ENCODE results near the gene FGF9.

DNA sequence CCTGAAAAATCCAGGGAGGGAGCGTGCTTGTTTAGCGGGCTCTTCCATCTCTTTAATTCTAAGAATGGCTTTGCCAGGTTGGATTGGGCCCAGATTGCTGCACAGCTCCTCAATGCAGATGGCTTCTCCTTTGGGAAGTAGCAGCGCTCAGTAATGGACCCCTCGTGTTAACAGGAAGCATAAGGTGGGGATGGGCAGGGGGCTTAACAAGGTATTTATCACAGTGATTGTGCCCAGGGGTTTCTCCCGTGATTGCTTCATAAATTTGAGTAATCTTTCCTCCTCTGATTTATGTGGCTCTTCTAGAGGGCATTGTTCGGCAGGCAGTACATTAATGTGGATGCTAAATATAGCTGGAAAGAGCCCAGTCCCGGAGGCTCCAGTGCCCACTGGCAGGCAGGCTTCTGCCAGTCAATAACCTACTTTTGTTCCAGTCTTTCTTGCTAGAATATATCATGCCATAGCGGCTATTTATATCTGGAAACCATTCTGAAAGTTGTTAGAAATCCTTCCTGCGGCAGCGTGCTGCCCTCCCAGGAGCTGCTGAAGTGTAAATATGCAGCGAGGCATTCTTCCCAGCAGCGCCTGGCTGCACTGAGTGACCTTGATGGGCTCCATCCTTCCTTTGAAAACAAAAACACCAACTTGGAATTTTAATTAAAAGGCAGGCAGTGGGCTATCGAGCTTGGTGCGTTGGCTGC lies 65.0 kb downstream of the FGF9 start:
- no peak for TF ChIP-seq EZH2 (IDR thresholded peaks at IDR 0.05)
- no peak for TF ChIP-seq JUND (IDR thresholded peaks at IDR 0.05)
- TF ChIP-seq, protein P1, sequence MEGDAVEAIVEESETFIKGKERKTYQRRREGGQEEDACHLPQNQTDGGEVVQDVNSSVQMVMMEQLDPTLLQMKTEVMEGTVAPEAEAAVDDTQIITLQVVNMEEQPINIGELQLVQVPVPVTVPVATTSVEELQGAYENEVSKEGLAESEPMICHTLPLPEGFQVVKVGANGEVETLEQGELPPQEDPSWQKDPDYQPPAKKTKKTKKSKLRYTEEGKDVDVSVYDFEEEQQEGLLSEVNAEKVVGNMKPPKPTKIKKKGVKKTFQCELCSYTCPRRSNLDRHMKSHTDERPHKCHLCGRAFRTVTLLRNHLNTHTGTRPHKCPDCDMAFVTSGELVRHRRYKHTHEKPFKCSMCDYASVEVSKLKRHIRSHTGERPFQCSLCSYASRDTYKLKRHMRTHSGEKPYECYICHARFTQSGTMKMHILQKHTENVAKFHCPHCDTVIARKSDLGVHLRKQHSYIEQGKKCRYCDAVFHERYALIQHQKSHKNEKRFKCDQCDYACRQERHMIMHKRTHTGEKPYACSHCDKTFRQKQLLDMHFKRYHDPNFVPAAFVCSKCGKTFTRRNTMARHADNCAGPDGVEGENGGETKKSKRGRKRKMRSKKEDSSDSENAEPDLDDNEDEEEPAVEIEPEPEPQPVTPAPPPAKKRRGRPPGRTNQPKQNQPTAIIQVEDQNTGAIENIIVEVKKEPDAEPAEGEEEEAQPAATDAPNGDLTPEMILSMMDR (IDR thresholded peaks at IDR 0.05 in 2 of 3, conservative IDR thresholded peaks at IDR 0.05 in 1 of 3; ENCODE audit: borderline replicate concordance in 1 of 3, insufficient read depth in 1 of 3, low read depth in 2 of 3, low read length in 2 of 3) = no peak
- TF ChIP-seq POLR2AphosphoS5 (IDR thresholded peaks at IDR 0.05; ENCODE audit: low read depth, low read length) = no peak
- TF ChIP-seq, protein P2, sequence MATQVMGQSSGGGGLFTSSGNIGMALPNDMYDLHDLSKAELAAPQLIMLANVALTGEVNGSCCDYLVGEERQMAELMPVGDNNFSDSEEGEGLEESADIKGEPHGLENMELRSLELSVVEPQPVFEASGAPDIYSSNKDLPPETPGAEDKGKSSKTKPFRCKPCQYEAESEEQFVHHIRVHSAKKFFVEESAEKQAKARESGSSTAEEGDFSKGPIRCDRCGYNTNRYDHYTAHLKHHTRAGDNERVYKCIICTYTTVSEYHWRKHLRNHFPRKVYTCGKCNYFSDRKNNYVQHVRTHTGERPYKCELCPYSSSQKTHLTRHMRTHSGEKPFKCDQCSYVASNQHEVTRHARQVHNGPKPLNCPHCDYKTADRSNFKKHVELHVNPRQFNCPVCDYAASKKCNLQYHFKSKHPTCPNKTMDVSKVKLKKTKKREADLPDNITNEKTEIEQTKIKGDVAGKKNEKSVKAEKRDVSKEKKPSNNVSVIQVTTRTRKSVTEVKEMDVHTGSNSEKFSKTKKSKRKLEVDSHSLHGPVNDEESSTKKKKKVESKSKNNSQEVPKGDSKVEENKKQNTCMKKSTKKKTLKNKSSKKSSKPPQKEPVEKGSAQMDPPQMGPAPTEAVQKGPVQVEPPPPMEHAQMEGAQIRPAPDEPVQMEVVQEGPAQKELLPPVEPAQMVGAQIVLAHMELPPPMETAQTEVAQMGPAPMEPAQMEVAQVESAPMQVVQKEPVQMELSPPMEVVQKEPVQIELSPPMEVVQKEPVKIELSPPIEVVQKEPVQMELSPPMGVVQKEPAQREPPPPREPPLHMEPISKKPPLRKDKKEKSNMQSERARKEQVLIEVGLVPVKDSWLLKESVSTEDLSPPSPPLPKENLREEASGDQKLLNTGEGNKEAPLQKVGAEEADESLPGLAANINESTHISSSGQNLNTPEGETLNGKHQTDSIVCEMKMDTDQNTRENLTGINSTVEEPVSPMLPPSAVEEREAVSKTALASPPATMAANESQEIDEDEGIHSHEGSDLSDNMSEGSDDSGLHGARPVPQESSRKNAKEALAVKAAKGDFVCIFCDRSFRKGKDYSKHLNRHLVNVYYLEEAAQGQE (IDR thresholded peaks at IDR 0.05; ENCODE audit: low read depth) = no peak
- TF ChIP-seq POLR2A (IDR thresholded peaks at IDR 0.05; ENCODE audit: borderline replicate concordance, extremely low read depth, insufficient read depth, insufficient read length) = no peak
- TF ChIP-seq EGR1 (IDR thresholded peaks at IDR 0.05; ENCODE audit: low read depth) = no peak
- TF ChIP-seq, protein P3, sequence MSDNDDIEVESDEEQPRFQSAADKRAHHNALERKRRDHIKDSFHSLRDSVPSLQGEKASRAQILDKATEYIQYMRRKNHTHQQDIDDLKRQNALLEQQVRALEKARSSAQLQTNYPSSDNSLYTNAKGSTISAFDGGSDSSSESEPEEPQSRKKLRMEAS (IDR thresholded peaks at IDR 0.05) = no peak
- no peak for TF ChIP-seq SIN3A (IDR thresholded peaks at IDR 0.05; ENCODE audit: low read depth)
- TF ChIP-seq ELF1 (IDR thresholded peaks at IDR 0.05; ENCODE audit: borderline replicate concordance, low read depth) = no peak
- no peak for TF ChIP-seq CEBPB (IDR thresholded peaks at IDR 0.05; ENCODE audit: low read depth)
